ENCODE measurements around the gene EPN3.

- no peak for TF ChIP-seq TCF12 (IDR thresholded peaks at IDR 0.05; ENCODE audit: low read depth)
- TF ChIP-seq TAF1 (IDR thresholded peaks at IDR 0.05; ENCODE audit: low read depth) = no peak
- TF ChIP-seq YY1 (IDR thresholded peaks at IDR 0.05; ENCODE audit: low read depth) = no peak
- TF ChIP-seq EP300 (IDR thresholded peaks at IDR 0.05; ENCODE audit: borderline replicate concordance) = no peak
- TF ChIP-seq MAX (IDR thresholded peaks at IDR 0.05) = no peak
- TF ChIP-seq EGR1 (IDR thresholded peaks at IDR 0.05) = no peak
- no peak; the same call in 1 of the 2 replicates for TF ChIP-seq CREB1 (IDR thresholded peaks at IDR 0.05; ENCODE audit: low read depth)
- TF ChIP-seq FOXM1 (IDR thresholded peaks at IDR 0.05; ENCODE audit: borderline replicate concordance, low read depth) = no peak
- TF ChIP-seq NFIC (IDR thresholded peaks at IDR 0.05) = no peak
- no peak for TF ChIP-seq RAD21 (IDR thresholded peaks at IDR 0.05; ENCODE audit: low read depth)
- no peak for TF ChIP-seq ZBTB7A (IDR thresholded peaks at IDR 0.05; ENCODE audit: low read depth)
- no peak for TF ChIP-seq REST (IDR thresholded peaks at IDR 0.05; ENCODE audit: low read depth)
Measured at GRCh38 chr17:50508573-50509460, 23.7 kb upstream of the EPN3 start.

All from Ishikawa (cell line).